T1000 (cell line): ENCODE measurements around the gene MANBA.
"Not testable (repeated sequence)": the region's sequence is repeated elsewhere in the genome, so short reads cannot be mapped to it uniquely, and the experiment has no call there.

Experiments
- DNase-seq: peaks from one replicate; lab custom pipeline; 2025; ENCODE audit warnings: mixed read lengths; lab: John Stamatoyannopoulos, UW

Gene MANBA

DNA sequence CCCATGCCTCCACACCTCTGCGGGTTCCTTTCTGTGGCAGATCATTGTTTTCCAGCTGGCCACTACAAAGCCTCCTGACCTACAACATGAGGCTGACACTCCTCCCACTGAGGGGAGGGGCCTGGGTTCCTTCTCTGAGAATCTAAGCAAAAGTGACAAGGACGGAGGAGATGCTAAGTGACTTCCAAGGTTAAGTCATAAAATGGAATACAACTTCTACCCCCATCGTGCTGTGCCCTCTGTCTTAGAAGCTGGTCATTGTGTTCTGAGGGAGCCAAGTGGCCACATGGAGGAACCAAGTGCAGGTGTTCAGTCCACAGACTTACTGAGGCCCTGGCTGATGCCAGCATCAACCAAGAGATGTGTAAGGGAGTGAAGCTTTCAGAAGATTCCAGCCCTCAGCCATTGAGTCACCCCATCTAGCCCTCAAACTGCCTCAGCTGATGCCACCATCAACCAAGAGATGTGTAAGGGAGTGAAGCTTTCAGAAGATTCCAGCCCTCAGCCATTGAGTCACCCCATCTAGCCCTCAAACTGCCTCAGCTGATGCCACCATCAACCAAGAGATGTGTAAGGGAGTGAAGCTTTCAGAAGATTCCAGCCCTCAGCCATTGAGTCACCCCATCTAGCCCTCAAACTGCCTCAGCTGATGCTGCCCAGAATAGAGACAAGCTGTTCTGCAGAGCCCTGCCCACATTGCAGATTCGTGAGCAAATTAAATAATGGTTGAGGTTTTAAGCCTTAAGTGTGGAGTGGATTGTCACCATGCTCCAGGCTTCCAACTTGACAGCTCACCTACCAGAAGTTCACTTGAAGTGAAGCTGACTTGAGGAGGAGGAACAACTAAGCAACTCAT, 140.8 kb downstream of the MANBA start:
- not testable (repeated sequence) for DNase-seq

- DNase-seq, result not testable (repeated sequence)
Observed at GRCh38 chr4:102619021-102619420, 141.7 kb downstream of the MANBA start.

DNA sequence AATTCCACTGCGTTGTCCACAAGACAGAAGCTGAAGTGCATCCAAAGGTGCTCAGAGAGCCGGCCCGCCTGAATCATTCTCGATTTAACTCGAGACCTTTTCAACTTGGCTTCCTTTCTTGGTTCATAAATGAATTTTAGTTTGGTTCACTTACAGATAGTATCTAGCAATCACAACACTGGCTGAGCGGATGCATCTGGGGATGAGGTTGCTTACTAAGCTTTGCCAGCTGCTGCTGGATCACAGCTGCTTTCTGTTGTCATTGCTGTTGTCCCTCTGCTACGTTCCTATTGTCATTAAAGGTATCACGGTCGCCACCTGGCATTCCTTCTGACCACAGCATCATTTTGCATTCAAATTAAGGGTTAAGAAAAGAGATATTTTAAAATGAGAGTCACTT, 144.1 kb downstream of the MANBA start:
- no peak for DNase-seq

DNA sequence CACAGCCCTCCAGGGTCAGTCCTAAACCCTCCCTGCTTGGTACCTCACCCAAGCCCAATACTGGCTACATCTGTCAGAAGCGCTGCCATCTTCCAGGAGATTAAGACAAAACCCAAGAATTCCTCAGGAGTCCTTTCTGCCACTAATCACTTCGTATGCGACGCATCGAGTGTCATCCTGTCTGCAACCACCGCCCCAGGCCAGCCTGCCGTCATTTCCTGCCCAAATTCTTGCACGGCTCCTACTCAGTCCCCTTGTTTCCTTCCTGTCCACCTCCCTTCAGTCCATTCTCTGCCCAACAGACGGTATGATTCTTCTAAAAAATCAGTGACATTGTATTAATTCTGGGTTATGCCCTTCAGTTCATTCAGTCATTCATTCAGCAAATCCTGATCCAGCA, 146.0 kb downstream of the MANBA start:
- no peak for DNase-seq

DNA sequence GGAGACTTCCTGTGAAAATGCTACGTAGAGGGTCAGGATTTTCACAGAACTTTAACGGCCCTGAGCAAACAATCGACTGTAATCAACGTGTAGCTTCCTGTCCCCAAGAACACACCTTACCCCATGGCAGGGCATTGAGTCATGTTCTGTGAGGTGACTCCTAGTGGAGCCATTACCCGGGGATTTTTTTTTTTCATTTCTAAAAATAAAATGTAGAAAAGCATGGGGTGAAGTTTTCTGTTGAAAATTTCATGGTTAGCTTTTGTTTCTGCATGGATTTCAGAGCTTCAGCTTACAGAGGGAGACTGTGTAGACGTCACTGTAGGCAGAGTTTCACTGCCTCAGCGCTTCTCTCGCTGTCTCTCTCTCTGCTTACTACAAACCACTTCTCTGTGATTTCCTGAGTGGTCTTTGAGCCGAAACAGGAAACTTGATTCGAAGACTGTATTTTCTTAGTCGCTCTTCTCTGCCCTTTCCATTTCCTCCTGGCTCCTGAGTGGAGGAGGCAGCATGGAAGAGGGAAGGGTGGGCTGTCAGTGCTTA, 147.9 kb downstream of the MANBA start:
- DNase-seq, result no peak

- DNase-seq, result no peak
Observed at GRCh38 chr4:102612210-102612609, 148.6 kb downstream of the MANBA start.

GRCh38 chr4:102610476-102610875, 150.3 kb downstream of the MANBA start:
- DNase-seq, result no peak

GRCh38 chr4:102610007-102610406, 150.8 kb downstream of the MANBA start:
- DNase-seq, result no peak

GRCh38 chr4:102608190-102608589, 152.6 kb downstream of the MANBA start:
- no peak for DNase-seq

DNA sequence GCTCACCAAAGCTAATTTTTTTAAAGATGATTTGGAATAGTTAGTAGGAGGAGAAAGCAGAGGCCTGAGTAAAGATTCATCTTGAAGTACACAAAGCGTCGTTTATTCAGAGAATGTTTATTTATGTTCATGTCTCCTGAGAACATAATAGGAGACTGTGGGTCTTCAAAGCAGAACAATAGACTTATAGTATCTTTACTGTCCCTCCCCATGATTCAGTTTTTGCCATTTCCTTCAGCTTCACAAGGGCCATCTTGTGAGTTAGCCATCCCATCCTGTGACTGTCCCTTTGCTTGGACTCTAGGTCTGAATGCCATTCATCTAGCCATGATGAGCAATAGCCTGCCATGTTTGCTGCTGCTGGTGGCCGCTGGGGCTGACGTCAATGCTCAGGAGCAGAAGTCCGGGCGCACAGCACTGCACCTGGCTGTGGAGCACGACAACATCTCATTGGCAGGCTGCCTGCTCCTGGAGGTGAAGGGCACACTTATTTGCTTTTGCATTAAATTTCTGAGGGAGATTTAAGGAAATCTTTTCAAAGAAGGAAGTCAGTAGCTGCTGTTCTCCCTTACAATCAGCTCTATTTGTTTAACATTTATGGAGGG, 153.8 kb downstream of the MANBA start:
- no peak for DNase-seq

- no peak for DNase-seq
Observed at GRCh38 chr4:102606261-102606660, 154.5 kb downstream of the MANBA start.

GRCh38 chr4:102604222-102604940, 156.4 kb downstream of the MANBA start:
- DNase-seq, result no peak

GRCh38 chr4:102601586-102602227, 159.1 kb downstream of the MANBA start:
- no peak for DNase-seq

DNA sequence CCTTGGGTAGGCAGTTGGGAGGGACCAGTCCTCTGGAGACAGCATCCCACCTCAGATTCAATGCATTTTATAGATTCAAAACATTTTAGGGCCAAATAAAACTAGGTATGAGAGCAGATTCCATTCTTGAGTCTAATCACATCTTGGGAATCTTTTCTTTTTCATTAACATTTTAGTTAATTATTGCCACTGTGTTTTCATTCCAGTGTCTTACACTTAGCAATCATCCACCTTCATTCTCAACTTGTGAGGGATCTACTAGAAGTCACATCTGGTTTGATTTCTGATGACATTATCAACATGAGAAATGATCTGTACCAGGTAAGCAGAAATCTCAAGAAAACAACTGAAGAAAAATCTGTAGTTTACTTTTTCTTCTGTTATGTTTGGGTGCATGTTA, 160.1 kb downstream of the MANBA start:
- DNase-seq, result no peak

GRCh38 chr4:102599886-102600285, 160.9 kb downstream of the MANBA start:
- DNase-seq, result no peak

DNA sequence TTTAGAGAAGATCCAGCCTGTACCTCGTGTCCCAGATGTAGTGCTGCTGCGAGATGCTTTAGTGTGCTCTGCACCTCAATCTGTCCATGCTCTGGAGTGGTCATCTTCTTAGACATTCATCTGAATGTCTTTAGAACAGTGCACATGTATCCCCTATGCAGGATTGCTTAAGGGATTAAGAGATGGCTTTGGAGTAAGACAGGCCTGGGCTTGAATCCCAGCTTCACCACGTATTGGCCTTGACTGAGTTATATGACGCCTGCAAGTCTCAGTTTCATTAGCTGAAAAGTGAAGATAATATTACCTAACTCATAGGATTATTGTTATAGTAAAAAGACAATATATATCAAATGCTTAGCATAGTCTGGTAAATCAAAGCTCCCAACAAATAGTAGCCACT, 161.3 kb downstream of the MANBA start:
- no peak for DNase-seq

DNA sequence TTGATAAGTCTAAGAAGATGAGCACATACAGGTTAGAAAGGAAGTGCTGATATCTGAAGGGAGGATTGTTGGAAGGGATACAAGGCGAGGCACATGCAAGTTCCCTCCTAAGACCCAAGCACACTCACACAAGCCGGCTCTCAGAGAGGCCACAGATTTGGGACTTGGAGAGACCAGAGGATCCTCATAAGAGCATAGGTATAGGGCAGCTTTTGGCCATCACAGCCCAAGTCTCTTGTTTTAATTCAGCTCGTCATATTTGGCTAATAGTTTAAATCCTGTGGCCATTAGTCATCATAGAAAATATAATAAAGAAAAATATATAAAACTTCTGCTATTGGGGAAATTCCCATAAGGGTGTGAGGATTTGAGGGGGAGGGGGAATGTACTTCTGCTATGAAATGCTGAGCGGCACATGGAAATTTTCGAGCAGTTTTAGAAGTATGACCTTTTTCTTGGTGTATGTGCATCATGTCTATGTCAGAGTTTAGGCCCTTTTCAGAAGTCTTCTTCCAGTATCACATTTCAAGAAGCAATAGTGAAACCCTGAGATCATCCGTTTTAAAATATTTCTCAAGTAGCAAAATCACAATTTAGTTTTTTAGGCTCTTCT, 161.9 kb downstream of the MANBA start:
- DNase-seq, result no peak

DNA sequence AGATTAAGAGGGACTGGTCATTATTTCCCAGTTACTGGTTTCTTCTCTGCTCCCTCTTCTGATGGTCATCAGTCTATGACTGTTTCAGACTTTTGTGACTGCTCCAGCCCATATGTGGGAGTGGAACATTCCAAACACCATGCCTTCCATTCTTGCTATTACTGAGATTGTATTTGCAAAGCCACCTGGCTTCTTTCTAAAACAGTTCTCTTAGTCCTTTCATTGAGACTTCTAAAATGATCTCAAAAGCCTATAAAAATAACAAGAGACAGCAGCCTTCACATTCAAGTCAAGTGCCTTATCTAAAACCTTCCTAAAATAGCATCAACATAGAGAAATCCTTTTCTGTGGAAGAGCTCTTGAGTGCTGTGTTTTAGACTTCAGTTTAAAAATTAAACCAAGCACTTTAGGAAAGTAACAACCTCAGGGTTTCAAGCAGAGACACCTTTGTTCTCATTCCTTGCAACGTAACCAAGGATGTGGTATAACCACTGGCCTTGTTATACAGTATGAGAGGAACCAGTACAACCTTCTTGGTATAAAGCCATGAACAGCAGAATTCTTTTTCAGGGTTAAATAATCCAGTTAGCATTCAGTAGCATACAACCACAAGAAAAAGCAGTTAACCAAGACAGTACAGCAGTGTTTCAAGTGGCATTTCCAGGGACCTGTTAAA, 162.5 kb downstream of the MANBA start:
- no peak for DNase-seq

- DNase-seq, result no peak
Observed at GRCh38 chr4:102596532-102596931, 164.2 kb downstream of the MANBA start.

GRCh38 chr4:102594000-102594399, 166.8 kb downstream of the MANBA start:
- no peak for DNase-seq

- no peak for DNase-seq
Observed at GRCh38 chr4:102593147-102593546, 167.6 kb downstream of the MANBA start.
